ENCODE results near the gene LRRFIP1.

GRCh38 chr2:237738255-237738654 is 110.9 kb downstream of the LRRFIP1 start:
- TF ChIP-seq RAD21 (IDR thresholded peaks at IDR 0.05; ENCODE audit: low read length): no peak
- TF ChIP-seq CTCF (IDR thresholded peaks at IDR 0.05): no peak
- no peak for TF ChIP-seq EP300 (IDR thresholded peaks at IDR 0.05; ENCODE audit: borderline replicate concordance in 1 of 2, low read depth in 1 of 2, low read length in 1 of 2)
- no peak for TF ChIP-seq MEF2A (IDR thresholded peaks at IDR 0.05; ENCODE audit: borderline replicate concordance, low read depth)

All from SK-N-SH (cell line).